Testis (tissue), 2 donors: Measurements from ENCODE around the gene ARHGEF25.

Source experiments
- CTCF ChIP-seq, 3 experiments: fragments of 450-650 bp in 2 of 3; fragments of 200-600 bp in 1 of 3; sonication (generic) in 1 of 3; IDR thresholded peaks; one replicate each; pipeline ENCODE4 v1.5.1; 2016 to 2019; ENCODE audit warnings: antibody characterized with exemption in 3 of 3, mild to moderate bottlenecking in 2 of 3, moderate library complexity in 1 of 3
- POLR2A ChIP-seq: fragments of 450-650 bp; IDR thresholded peaks from one replicate; pipeline ENCODE4 v1.6.1; 2017; ENCODE audit warnings: antibody characterized with exemption, mild to moderate bottlenecking, moderate library complexity

DNA sequence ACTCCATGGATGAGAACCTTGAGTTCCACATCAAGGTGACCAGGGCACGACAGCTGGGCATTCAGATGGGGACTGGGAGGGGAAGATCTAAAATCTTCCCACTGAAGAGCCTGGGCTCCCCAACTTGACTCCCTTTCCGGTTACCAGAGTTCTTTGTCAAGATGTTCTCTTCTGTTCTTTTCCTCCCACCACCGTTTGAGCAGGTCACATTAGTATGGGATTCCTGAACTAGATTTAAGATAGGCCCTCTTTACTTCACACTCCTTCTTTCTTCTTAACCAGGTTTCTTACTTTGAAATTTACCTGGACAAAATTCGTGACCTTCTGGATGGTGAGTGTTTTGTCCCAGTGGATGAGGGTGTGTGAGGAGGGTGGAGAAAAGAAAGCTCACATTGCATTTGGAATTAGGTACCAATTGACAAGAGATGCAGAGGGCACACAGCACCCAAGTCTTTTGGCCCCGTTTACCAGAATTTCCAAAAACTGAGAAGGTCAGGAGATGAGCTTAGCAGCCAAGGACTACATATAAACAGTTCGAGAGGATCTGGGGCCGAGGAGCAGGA is 47.0 kb upstream of the ARHGEF25 start:
- TF ChIP-seq POLR2A (no peak), CTCF (IDR thresholded peaks at IDR 0.05) (no peak)
